GM12878 (cell line): ENCODE data around the gene PAFAH2. TPM values are rescaled to one million over a fixed set of nuclear protein-coding genes. Genes with fewer than 3 reads are reported as not detected.

Experiments
- ATAC-seq: fragments of 200-7000 bp; cut with Tn5 transposase; 3 replicates; pipeline ENCODE4 v1.9.1; 2020; ENCODE audit warnings: mild to moderate bottlenecking, moderate library complexity
- BruUV-seq: library from RNA; stranded (reverse); fragments of 400-500 nt; replicated peaks from 2 replicates; lab custom pipeline; 2021; lab: Mats Ljungman, UMichigan
- CTCF ChIA-PET: fragments of 300-600 bp; sonication (Branson Sonifier 250); formaldehyde crosslinking; extraction: SDS; loops from one replicate; lab custom pipeline; 2021; ENCODE audit warnings: inconsistent platforms; lab: Yijun Ruan, JAX
- POLR2A ChIA-PET: fragments of 350-600 bp; formaldehyde crosslinking; extraction: SDS; loops from one replicate; lab custom pipeline; 2021; ENCODE audit warnings: inconsistent platforms; lab: Charles Lee
- RAD21 ChIA-PET: fragments of 300-600 bp; sonication (Branson Sonifier 250); formaldehyde crosslinking; loops from one replicate; lab custom pipeline; 2023; ENCODE audit warnings: antibody characterized with exemption; ENCODE audit not compliant: unreplicated experiment; lab: Charles Lee
- SMC1A ChIA-PET: fragments of 300-600 bp; sonication (Branson Sonifier 250); formaldehyde crosslinking; loops from one replicate; lab custom pipeline; 2023; ENCODE audit not compliant: unreplicated experiment, uncharacterized antibody; lab: Charles Lee
- DNase-seq: peaks from one replicate; pipeline ENCODE4 v3.0.0-alpha.2; 2011; ENCODE audit warnings: low read depth, low spot score
- FAIRE-seq: peaks from 3 replicates; lab custom pipeline; 2011; peaks lifted over from hg19 to GRCh38; lab: Jason Lieb, UNC
- H2AFZ ChIP-seq: 2 replicates; pipeline ENCODE4 v1.6.0; 2011; ENCODE audit warnings: low read depth, low read length, control low read depth; ENCODE audit not compliant: control insufficient read depth
- H3K27ac ChIP-seq: 2 replicates; pipeline ENCODE4 v1.5.1; 2011; ENCODE audit warnings: control low read depth; ENCODE audit not compliant: control insufficient read depth, insufficient read depth
- H3K27me3 ChIP-seq, 2 experiments: replicated peaks in 1 of 2; 2 replicates each; pipeline versions ENCODE4 v1.6.0 to v1.6.1; 2011; ENCODE audit warnings: low read length in 1 of 2; ENCODE audit not compliant: control insufficient read depth in 2 of 2, insufficient read depth in 2 of 2
- H3K36me3 ChIP-seq, 2 experiments: 2 replicates each; pipeline ENCODE4 v1.5.1; 2011; ENCODE audit warnings: low read length in 1 of 2; ENCODE audit not compliant: control insufficient read depth in 2 of 2, insufficient read depth in 2 of 2
- H3K4me1 ChIP-seq: 2 replicates; pipeline ENCODE4 v1.6.1; 2011; ENCODE audit warnings: mild to moderate bottlenecking, low read length, moderate library complexity, mixed read lengths; ENCODE audit not compliant: control insufficient read depth, insufficient read depth
- H3K4me2 ChIP-seq: 2 replicates; pipeline ENCODE4 v1.6.0; 2011; ENCODE audit warnings: control low read depth; ENCODE audit not compliant: control insufficient read depth, insufficient read depth
- H3K4me3 ChIP-seq: fragments of 200-600 bp; sonication (generic); 2 replicates; pipeline ENCODE4 v1.5.1; 2016
- H3K79me2 ChIP-seq: 2 replicates; pipeline ENCODE4 v1.6.0; 2011; ENCODE audit warnings: low read length; ENCODE audit not compliant: control insufficient read depth, insufficient read depth
- H3K9ac ChIP-seq: 2 replicates; pipeline ENCODE4 v1.8.0; 2011; ENCODE audit warnings: low read length, control low read depth, mixed read lengths; ENCODE audit not compliant: control insufficient read depth, insufficient read depth
- H3K9me3 ChIP-seq: replicated peaks from 3 replicates; pipeline ENCODE4 v1.5.1; 2011; ENCODE audit warnings: mild to moderate bottlenecking, low read length; ENCODE audit not compliant: control insufficient read depth, insufficient read depth
- H4K20me1 ChIP-seq: 2 replicates; pipeline ENCODE4 v1.6.0; 2011; ENCODE audit not compliant: control insufficient read depth, insufficient read depth
- DPF2 ChIP-seq: fragments of 450-650 bp; IDR thresholded peaks from 2 replicates; pipeline ENCODE4 v1.6.1; 2017; ENCODE audit warnings: mild to moderate bottlenecking
- ETV6 ChIP-seq, 2 experiments: fragments of 450-650 bp in 1 of 2; IDR thresholded peaks in 1 of 2; conservative IDR thresholded peaks in 1 of 2; 2 replicates each; pipeline ENCODE4 v1.6.1; 2014; ENCODE audit warnings: antibody characterized with exemption in 1 of 2, borderline replicate concordance in 1 of 2, low read depth in 1 of 2, mild to moderate bottlenecking in 1 of 2, moderate library complexity in 1 of 2
- FOS ChIP-seq: IDR thresholded peaks from 3 replicates; pipeline ENCODE4 v1.6.1; 2011; ENCODE audit warnings: borderline replicate concordance; ENCODE audit not compliant: insufficient read length; ENCODE audit errors: extremely low read depth
- GABPA ChIP-seq: IDR thresholded peaks from 2 replicates; pipeline ENCODE4 v1.6.1; 2014; ENCODE audit warnings: antibody characterized with exemption, low read depth, mild to moderate bottlenecking, inconsistent platforms
- JUND ChIP-seq: IDR thresholded peaks from 2 replicates; pipeline ENCODE4 v1.6.1; 2012; ENCODE audit warnings: low read depth, mild to moderate bottlenecking, low read length, improper control_type of control experiment, moderate library complexity
- MTA2 ChIP-seq: fragments of 450-650 bp; IDR thresholded peaks from 2 replicates; pipeline ENCODE4 v1.6.1; 2016; ENCODE audit warnings: low read depth, mild to moderate bottlenecking, moderate library complexity
- MXI1 ChIP-seq: fragments of 150-350 bp; IDR thresholded peaks from 2 replicates; pipeline ENCODE4 v1.6.1; 2011; ENCODE audit warnings: low read depth, mild to moderate bottlenecking, inconsistent platforms, low read length, improper control_type of control experiment
- PAX8 ChIP-seq: fragments of 450-650 bp; IDR thresholded peaks from 2 replicates; pipeline ENCODE4 v1.6.1; 2017; ENCODE audit warnings: mild to moderate bottlenecking, moderate library complexity
- RAD21 ChIP-seq: IDR thresholded peaks from 2 replicates; pipeline ENCODE4 v1.6.1; 2011; ENCODE audit warnings: mild to moderate bottlenecking, low read depth, low read length, moderate library complexity; ENCODE audit not compliant: insufficient read depth
- SIX5 ChIP-seq: IDR thresholded peaks from 2 replicates; pipeline ENCODE4 v1.6.1; 2011; ENCODE audit warnings: mild to moderate bottlenecking, low read depth, low read length, moderate library complexity; ENCODE audit not compliant: severe bottlenecking
- SP1 ChIP-seq: IDR thresholded peaks from one replicate; pipeline ENCODE4 v1.6.1; 2011; ENCODE audit warnings: low read depth, low read length
- SUPT20H ChIP-seq: IDR thresholded peaks from 2 replicates; pipeline ENCODE4 v1.6.1; 2011; ENCODE audit warnings: low read depth, mild to moderate bottlenecking, low read length, moderate library complexity, borderline replicate concordance; ENCODE audit not compliant: control insufficient read depth
- ZNF622 ChIP-seq: fragments of 450-650 bp; IDR thresholded peaks from 2 replicates; pipeline ENCODE4 v1.6.1; 2017; ENCODE audit warnings: mild to moderate bottlenecking, inconsistent platforms
- WGBS: methylation state at CpG from one replicate; pipeline ENCODE4 v1.1.6; 2016; ENCODE audit warnings: low lambda C conversion rate; ENCODE audit not compliant: insufficient replicate concordance, insufficient coverage; ENCODE audit errors: missing lambda C conversion rate; 5-methylcytosine and 5-hydroxymethylcytosine counted together
- in situ Hi-C: fragments of 300-500 bp; cut with MboI; formaldehyde crosslinking; loops from 9 replicates; pipeline ENCODE4 v1.14.3; 2018; ENCODE audit warnings: mixed read lengths
- intact Hi-C: fragments of 100-400 bp; cut with micrococcal nuclease; formaldehyde crosslinking; loops from one replicate; pipeline ENCODE4 v1.14.2; 2022; ENCODE audit not compliant: unreplicated experiment
- polyA plus RNA-seq, 11 experiments: library from polyadenylated mRNA; depleted of rRNA in 4 of 11; unstranded in 6 of 11; stranded (reverse) in 5 of 11; fragments of >200 nt; fragmentation: Nextera tagmentation in 4 of 11; fragmentation: Illumina TruSeq in 1 of 11; extraction: Ambion mirVana in 4 of 11; extraction: Trizol in 1 of 11; gene quantifications; 1 replicate in 1 of 11; 2 replicates in 10 of 11; pipeline versions ENCODE4 v1.2.1 to v1.2.3, GENCODE V29; 2011 to 2016; ENCODE audit warnings: inconsistent platforms in 2 of 11, missing spikeins in 2 of 11, low read depth in 1 of 11
- total RNA-seq, 4 experiments: library from RNA; depleted of rRNA in 3 of 4; stranded (reverse); fragments of >200 nt in 3 of 4; fragmentation: Illumina TruSeq in 1 of 4; extraction: Trizol in 1 of 4; gene quantifications; 2 replicates each; pipeline versions ENCODE4 v1.2.1 to v1.2.3, GENCODE V29; 2013 to 2021
- TF ChIP-seq, protein P1 (sequence below): fragments of 450-650 bp; formaldehyde crosslinking; IDR thresholded peaks from 2 replicates; pipeline ENCODE4 v1.4.0; 2020; ENCODE audit warnings: mild to moderate bottlenecking, moderate library complexity
- TF ChIP-seq, protein P2 (sequence below): IDR thresholded peaks from 2 replicates; pipeline ENCODE4 v1.6.1; 2011; ENCODE audit warnings: low read depth, mild to moderate bottlenecking, low read length, moderate library complexity, borderline replicate concordance; ENCODE audit errors: extremely low read depth
- TF ChIP-seq, protein P3 (sequence below): fragments of 450-650 bp; IDR thresholded peaks from 2 replicates; pipeline ENCODE4 v1.6.1; 2017; ENCODE audit warnings: mild to moderate bottlenecking, low read depth, inconsistent platforms; ENCODE audit not compliant: poor library complexity, severe bottlenecking
- TF ChIP-seq, protein P4 (sequence below): fragments of 450-650 bp; IDR thresholded peaks from 2 replicates; pipeline ENCODE4 v1.6.1; 2016; ENCODE audit warnings: mild to moderate bottlenecking

The PAFAH2 gene
- total and polyA plus RNA-seq, 10 of the 15 experiments (the other 5 are each of a cell fraction or from before 2014, with no cell fraction given): 3.0 to 9.5 (median 6.5) TPM

DNA sequence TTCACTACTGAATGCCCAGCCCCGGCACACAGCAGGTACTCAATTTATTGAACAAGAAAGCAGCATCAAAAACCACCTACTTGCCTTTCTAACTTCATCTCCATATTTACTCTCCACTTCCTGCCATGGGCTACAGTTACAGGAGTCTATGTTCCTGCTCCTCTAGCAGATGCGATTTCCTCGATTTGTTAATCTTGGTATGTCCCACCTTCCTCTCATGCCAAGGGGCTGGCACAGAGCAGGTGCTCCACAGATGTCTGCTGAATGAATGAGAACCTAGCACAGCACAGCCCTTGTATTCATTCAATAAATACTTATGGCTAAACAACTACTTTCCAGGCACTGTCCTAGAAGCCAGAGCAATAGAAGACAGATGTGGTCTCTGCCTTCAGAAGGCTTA, 12.2 kb downstream of the PAFAH2 start:
- H4K20me1 ChIP-seq: no peaks in the 10 kb centered on the region
- ChIA-PET RAD21 (no interaction called here), SMC1A (no interaction called here), CTCF (no interaction called here), POLR2A (no interaction called here)
- H3K4me2 ChIP-seq: no peak overlapping the region
- H2AFZ ChIP-seq: no peak overlapping the region
- FAIRE-seq (no peak), DNase-seq (no peak), ATAC-seq (no peak)
- H3K79me2 ChIP-seq: no peaks in the 10 kb centered on the region
- no peak overlapping the region for H3K4me3 ChIP-seq
- H3K27me3 ChIP-seq: no peaks in the 10 kb centered on the region
- no peaks in the 10 kb centered on the region for H3K4me1 ChIP-seq
- H3K27ac ChIP-seq: no peak overlapping the region
- intact Hi-C loops (no loop called here), in situ Hi-C loops (no loop called here)
- no TSS peak for BruUV-seq
- H3K9me3 ChIP-seq: no peaks in the 10 kb centered on the region
- 97% methylated on average over 3 of the region's 3 CpGs for WGBS
- H3K9ac ChIP-seq: no peak overlapping the region
- H3K36me3 ChIP-seq: peaks cover 0 to 7% of the 10 kb centered on the region in 2 experiments; a peak in 3 of 4 replicates
- TF ChIP-seq ZNF622: no peak
- no peak for TF ChIP-seq SIX5
- TF ChIP-seq, protein P1, sequence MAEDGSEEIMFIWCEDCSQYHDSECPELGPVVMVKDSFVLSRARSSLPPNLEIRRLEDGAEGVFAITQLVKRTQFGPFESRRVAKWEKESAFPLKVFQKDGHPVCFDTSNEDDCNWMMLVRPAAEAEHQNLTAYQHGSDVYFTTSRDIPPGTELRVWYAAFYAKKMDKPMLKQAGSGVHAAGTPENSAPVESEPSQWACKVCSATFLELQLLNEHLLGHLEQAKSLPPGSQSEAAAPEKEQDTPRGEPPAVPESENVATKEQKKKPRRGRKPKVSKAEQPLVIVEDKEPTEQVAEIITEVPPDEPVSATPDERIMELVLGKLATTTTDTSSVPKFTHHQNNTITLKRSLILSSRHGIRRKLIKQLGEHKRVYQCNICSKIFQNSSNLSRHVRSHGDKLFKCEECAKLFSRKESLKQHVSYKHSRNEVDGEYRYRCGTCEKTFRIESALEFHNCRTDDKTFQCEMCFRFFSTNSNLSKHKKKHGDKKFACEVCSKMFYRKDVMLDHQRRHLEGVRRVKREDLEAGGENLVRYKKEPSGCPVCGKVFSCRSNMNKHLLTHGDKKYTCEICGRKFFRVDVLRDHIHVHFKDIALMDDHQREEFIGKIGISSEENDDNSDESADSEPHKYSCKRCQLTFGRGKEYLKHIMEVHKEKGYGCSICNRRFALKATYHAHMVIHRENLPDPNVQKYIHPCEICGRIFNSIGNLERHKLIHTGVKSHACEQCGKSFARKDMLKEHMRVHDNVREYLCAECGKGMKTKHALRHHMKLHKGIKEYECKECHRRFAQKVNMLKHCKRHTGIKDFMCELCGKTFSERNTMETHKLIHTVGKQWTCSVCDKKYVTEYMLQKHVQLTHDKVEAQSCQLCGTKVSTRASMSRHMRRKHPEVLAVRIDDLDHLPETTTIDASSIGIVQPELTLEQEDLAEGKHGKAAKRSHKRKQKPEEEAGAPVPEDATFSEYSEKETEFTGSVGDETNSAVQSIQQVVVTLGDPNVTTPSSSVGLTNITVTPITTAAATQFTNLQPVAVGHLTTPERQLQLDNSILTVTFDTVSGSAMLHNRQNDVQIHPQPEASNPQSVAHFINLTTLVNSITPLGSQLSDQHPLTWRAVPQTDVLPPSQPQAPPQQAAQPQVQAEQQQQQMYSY (CRISPR knock-in tag): no peak
- no peak for TF ChIP-seq FOS
- TF ChIP-seq PAX8: no peak
- TF ChIP-seq DPF2: no peak
- TF ChIP-seq, protein P2, sequence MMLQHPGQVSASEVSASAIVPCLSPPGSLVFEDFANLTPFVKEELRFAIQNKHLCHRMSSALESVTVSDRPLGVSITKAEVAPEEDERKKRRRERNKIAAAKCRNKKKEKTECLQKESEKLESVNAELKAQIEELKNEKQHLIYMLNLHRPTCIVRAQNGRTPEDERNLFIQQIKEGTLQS: no peak
- TF ChIP-seq GABPA: no peak
- TF ChIP-seq ETV6 (conservative IDR thresholded peaks at IDR 0.05 in 1 of 2, IDR thresholded peaks at IDR 0.05 in 1 of 2; ENCODE audit: borderline replicate concordance in 1 of 2, low read depth in 1 of 2): no peak
- no peak for TF ChIP-seq RAD21
- no peak for TF ChIP-seq SP1
- TF ChIP-seq, protein P3, sequence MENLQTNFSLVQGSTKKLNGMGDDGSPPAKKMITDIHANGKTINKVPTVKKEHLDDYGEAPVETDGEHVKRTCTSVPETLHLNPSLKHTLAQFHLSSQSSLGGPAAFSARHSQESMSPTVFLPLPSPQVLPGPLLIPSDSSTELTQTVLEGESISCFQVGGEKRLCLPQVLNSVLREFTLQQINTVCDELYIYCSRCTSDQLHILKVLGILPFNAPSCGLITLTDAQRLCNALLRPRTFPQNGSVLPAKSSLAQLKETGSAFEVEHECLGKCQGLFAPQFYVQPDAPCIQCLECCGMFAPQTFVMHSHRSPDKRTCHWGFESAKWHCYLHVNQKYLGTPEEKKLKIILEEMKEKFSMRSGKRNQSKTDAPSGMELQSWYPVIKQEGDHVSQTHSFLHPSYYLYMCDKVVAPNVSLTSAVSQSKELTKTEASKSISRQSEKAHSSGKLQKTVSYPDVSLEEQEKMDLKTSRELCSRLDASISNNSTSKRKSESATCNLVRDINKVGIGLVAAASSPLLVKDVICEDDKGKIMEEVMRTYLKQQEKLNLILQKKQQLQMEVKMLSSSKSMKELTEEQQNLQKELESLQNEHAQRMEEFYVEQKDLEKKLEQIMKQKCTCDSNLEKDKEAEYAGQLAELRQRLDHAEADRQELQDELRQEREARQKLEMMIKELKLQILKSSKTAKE: no peak
- TF ChIP-seq SUPT20H: no peak
- no peak for TF ChIP-seq MXI1
- no peak for TF ChIP-seq JUND
- TF ChIP-seq MTA2: no peak
- TF ChIP-seq, protein P4, sequence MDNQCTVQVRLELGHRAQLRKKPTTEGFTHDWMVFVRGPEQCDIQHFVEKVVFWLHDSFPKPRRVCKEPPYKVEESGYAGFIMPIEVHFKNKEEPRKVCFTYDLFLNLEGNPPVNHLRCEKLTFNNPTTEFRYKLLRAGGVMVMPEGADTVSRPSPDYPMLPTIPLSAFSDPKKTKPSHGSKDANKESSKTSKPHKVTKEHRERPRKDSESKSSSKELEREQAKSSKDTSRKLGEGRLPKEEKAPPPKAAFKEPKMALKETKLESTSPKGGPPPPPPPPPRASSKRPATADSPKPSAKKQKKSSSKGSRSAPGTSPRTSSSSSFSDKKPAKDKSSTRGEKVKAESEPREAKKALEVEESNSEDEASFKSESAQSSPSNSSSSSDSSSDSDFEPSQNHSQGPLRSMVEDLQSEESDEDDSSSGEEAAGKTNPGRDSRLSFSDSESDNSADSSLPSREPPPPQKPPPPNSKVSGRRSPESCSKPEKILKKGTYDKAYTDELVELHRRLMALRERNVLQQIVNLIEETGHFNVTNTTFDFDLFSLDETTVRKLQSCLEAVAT: no peak
